ENCODE measurements around the gene AGAP2. TPM values are rescaled to one million over a fixed set of nuclear protein-coding genes. Genes with fewer than 3 reads are reported as not detected.

The AGAP2 gene
- total and polyA plus RNA-seq, 2 of the 13 experiments (the other 11 are each of a cell fraction or from before 2014, with no cell fraction given), result 0.38 to 0.45 TPM

GRCh38 chr12:57755454-57756372, 17.2 kb upstream of the AGAP2 start (continued):
- TF ChIP-seq ZBTB37 (CRISPR knock-in tag; IDR thresholded peaks at IDR 0.05) (no peak), MTERF4 (CRISPR knock-in tag; IDR thresholded peaks at IDR 0.05) (no peak), ARID4A (CRISPR knock-in tag; IDR thresholded peaks at IDR 0.05; ENCODE audit: borderline replicate concordance) (peak; percentile 78), PAXIP1 (CRISPR knock-in tag; conservative IDR thresholded peaks at IDR 0.05) (peak; percentile 64), ZNF616 (CRISPR knock-in tag; IDR thresholded peaks at IDR 0.05; ENCODE audit: low read depth) (0 out of 2 replicates have a peak, but pooled peaks have one; percentile 29), GABPB1 (CRISPR knock-in tag; IDR thresholded peaks at IDR 0.05) (peak; percentile 79), ZNF605 (CRISPR knock-in tag; IDR thresholded peaks at IDR 0.05) (peak; percentile 38; the same call in 1 of the 2 replicates), ZBTB3 (CRISPR knock-in tag; IDR thresholded peaks at IDR 0.05; ENCODE audit: borderline replicate concordance, low read depth) (peak; percentile 28; the same call in 1 of the 2 replicates), HNF4G (IDR thresholded peaks at IDR 0.05; ENCODE audit: borderline replicate concordance, low read depth, low read length) (peak; percentile 30; the same call in 1 of the 2 replicates), HNF4G (CRISPR knock-in tag; IDR thresholded peaks at IDR 0.05; ENCODE audit: borderline replicate concordance, low read depth) (0 out of 2 replicates have a peak, but pooled peaks have one; percentile 20), POGZ (CRISPR knock-in tag; IDR thresholded peaks at IDR 0.05) (no peak; the same call in 1 of the 2 replicates), HNF4A (CRISPR knock-in tag; IDR thresholded peaks at IDR 0.05) (peak; percentile 62)
